Stimulated activated CD8-positive, alpha-beta memory T cell treated with anti-CD3 and anti-CD28 coated beads, Interleukin-2, amount 100 ng/mL, for 48 hours (primary cell): ENCODE data around the gene TMEM45B.
A peak's percentile ranks its signal among the peaks of the same experiment; 100 is the strongest.
"Not testable (repeated sequence)": the region's sequence is repeated elsewhere in the genome, so short reads cannot be mapped to it uniquely, and the experiment has no call there.

Source experiments
- DNase-seq, 2 donors: peaks; one replicate each; pipeline ENCODE4 v3.0.0-alpha.2; 2020; ENCODE audit warnings: low read depth in 2 of 2

TMEM45B gene

DNA sequence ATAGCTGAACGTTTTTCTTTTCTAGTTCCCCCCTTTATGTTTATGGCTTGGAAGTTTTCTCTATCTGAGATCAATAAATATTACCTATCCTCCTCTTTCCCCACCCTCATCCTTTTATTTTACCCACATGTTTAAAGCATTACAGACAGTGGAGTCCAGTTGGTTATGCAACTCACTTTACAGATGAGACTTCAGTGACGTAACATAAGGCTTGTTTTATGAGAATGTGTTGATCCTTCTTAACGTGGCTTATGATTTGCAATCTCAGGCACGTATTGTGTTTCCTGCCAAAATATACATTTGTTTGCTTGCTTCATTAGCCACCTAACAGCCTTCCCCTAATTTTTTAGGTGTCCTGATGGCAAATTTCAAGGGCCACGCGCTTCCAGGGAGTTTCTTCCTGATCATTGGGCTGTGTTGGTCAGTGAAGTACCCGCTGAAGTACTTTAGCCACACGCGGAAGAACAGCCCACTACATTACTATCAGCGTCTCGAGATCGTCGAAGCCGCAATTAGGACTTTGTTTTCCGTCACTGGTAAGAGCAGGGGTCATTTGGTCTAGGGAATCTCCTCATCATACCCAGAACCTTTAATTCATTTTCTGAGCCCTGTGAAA is 36.6 kb downstream of the TMEM45B start:
- DNase-seq, result no peak

DNA sequence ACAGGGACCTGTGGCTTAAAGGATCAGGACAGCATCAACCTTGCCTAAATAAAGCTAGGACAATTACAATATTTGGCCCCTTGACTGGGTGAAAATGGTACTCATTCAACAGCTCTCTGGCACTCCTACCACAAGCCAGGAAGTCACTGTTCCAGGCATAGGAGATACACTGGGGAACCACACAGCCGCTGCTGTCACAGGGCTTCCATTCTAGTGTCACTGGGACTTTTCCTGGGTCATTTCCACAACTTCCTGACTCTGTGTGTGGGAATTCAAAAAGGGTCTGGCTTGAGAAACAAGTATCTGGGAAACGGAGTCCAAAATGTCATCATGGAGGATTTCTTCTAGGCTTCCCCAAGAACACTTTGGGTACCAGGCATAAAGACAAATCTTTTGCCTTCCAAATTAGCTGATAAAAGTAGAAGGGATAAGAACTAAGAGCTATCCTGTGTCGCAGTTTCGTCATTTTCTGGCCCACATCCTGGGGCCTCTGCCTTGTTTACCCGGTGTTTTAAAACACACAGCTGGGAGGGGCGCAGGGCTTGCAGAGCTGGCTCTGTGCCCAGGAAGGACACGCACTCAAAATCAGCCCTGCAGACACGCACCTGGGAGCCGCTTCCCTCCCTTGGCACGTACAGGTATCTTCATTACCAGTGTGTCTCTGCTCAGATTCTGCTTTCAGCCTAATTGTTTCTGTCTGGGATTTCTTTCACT is 38.0 kb downstream of the TMEM45B start:
- no peak for DNase-seq

DNA sequence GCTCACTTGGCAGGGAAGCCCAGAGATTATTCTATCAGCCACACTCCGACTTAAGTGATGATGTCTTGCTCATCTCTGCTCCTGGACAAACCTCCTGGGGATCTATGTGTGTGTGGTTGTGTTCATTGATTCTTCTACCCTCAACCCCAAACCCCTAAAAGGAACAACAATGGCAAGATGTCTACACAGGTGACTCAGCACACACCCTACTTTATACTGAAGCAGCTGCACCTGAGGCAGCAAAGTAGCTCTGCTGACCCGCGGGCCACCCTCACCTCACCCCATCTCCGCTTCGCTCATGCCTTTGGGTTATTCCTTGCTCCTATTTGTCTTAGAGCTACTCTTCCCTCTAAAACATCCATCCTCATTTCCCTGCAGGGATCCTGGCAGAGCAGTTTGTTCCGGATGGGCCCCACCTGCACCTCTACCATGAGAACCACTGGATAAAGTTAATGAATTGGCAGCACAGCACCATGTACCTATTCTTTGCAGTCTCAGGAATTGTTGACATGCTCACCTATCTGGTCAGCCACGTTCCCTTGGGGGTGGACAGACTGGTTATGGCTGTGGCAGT is 38.7 kb downstream of the TMEM45B start:
- DNase-seq, result no peak

DNA sequence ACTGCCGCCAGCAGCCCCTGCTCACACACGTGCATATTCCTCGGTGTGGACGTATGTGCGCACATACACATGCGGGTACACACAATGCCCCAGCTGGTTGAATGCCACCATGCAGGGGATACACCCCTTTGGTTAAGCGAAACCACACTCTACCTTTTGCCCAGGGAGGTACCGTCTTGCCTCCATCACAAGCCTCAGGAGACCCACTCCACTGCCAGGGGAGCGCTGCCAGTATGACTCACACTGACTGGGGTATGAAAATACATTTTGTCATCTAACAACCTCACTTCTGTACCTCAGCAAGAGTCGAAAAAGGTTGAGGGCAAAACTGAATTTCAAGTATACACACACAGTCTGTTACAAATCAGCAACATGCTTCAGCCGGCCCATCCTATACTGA is 39.4 kb downstream of the TMEM45B start:
- DNase-seq, result no peak

DNA sequence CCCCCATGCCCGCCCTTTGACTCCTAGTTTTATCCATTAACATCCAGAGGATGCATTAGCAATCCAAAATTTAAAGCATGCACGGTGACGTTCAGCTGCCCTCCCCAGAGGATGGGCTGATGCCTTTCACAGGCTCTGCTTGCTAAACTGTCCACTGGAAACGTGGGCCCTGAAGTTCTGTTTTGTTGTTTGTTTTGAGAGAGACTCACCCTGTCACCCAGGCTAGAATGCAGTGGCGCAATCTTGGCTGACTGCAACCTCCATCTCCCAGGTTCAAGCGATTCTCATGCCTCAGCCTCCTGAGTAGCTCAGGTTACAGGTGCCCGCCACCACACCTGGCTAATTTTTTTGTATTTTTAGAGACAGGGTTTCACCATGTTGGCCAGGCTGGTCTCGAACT is 40.4 kb downstream of the TMEM45B start:
- no peak for DNase-seq

DNA sequence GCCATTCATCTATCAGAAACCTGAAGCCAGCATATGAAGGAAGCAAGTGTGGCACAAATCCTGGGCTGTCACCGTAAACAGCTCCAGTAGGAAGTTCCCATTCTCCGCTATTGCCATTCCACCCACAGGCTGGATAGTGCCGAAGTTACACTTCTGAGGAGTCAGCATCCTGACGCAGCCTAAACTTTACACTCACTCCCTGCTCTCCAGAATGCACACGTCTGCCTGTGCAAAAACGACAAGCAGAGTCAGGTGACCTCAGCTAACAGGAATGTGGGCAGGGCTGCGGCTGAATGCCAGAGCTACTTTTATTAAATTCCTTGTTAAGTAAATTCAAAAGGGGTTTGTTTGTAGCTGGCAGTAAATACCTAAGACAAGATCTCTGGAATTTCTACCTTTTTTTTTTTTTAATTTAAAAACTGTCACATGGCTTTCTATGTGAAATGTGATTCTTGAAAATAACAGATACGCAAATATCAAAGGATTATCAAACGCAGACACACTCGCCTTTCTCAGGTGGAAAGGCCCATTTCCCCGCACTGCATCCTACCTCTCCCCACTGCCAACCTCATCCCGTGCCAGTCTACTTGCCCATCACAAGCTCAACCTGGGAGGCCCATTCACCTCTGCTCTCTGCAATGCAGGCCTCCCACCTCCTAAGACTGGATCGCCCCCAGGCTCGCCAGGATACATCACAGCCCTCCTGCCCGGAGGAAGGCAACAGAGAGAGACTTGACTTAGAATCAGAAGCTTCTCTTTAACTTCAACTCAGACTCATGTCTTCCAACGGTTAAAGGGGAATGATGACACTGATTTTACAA is 46.3 kb downstream of the TMEM45B start:
- no peak for DNase-seq

DNA sequence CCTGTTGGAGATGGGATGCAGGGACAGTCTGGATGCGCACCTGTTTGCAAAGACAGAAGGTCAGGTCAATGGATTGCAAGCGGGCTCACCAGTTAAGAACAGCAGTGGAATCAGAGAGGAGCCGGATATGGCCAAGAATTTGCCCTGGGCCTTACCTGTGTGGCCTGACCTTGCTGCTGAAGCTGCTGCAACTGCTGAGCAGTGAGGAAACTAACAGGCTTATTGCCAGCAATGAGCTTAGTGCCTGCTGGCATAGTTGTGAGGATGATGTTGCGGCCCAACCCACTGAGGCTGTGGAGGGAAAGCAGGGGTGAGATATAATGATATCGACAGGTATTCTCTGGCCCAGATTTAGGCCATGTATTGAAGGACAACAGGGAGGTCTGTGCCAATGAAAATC is 49.2 kb downstream of the TMEM45B start:
- DNase-seq, result no peak

DNA sequence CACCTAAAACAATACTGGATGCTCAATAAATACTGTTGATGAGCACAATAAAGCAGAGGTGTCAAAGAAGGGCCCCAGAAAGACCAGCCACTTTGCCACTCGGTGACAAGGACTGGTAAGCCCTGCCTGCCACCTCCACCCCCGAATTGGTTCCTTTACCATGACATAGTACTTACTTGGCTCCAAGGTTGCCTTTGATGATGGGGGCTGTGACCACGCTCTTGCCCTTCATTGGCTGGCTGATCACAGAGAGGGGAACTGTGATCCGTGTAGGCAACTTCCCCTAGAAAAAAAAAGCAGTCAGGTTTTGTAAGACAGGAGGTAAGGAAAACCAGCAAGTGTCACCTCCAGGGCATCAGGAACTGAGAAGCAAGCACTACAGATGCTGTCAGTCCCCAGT is 50.1 kb downstream of the TMEM45B start:
- DNase-seq, result no peak

DNA sequence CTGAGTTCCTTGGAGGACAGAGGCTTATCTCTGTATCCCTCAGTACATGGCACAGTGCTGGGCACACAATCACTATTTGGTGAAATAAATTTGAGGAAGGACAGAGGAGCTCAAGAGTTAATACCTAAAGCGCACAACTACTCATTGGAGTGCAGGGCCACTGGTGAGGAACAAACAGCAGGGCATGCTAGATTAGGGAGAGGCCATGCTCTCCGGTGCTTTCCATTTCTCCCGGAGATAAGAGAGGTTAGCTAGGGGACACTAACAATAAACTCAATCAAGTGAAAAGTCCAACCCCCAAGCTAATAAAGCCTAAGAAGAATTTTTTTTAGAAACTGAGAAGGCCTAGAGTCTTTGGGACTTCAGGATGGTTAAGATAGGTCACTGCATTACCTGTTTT is 50.7 kb downstream of the TMEM45B start:
- no peak for DNase-seq

DNA sequence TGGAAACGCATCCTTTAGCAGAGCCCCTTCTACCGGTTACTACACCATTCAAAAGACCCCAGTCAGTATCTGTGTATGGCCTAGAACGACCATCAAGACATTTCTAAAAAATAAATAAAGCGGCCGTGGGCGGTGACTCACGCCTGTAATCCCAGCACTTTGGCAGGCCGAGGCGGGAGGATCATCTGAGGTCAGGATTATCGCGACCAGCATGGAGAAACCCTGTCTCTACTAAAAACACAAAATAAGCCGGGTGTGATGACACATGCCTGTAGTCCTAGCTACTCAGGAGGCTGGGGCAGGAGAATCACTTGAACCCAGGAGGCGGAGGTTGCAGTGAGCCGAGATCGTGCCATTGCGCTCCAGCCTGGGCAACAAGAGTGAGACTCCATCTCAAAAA is 53.0 kb downstream of the TMEM45B start:
- DNase-seq, result not testable (repeated sequence)

DNA sequence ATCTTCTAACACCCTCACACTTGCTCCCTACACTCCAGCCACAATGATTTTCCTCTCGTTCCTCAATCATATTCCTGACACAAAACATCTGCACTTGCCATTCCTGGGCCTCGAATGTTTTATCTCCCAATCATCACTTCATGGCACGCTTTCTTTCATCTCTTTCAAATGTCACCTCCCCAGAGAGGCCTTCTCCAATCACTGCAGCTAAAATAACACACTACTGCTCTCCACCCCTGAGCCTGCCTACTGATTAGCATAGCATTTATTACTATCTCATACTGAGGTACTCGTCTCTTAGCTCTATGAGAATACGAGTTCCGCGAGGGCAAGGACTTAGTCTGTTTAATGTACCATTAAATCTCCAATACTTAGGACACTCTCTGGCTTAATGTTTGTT is 56.3 kb downstream of the TMEM45B start:
- no peak for DNase-seq

DNA sequence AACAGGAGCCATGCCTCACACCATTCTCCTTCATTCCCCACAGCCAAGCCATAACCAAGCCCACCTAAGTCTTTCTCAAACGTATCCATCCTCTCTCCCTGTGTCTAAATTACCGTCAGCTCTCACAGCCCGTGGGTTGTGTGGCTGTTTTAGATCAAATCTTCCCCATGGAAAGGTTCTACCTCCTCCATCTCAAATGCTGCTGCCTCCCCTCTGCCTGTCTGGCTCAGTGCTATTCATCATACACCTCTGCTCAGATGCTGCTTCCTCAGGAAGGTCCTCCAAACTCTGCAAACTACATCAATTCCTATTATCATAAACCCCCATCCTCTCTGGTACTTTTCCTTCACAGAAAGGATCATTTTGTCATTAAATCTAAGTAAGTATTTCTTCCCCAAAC is 64.7 kb downstream of the TMEM45B start:
- DNase-seq, result no peak

DNA sequence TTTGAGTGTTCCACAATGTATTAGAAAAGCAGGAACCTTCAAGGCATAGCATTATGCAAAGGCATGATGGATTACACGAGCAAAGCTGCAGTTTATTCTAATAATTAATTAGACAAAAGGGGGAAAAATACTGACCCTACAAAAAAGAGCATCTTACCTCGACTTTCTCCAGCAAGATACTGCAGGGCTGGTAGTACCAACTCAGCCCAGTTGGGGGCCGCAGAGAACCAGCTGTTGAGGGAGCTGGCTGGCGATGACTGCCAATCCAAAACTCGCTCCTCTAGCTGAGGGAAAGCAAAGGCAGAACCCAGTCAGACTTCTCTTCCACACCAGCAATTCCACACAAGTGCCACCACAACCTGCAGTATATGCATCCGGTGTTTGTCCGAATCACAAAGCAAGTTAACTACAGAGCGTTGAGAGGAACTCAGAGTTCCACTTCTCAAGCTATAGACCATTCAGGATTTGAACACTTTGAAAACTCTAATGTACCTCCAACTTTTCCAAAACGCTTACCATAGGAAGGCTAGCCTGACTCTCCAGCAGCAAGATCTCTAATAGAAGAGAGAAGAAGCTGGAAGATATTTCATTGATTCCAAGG is 66.0 kb downstream of the TMEM45B start:
- peak in 1 of 2 donors; percentile 32 for DNase-seq

DNA sequence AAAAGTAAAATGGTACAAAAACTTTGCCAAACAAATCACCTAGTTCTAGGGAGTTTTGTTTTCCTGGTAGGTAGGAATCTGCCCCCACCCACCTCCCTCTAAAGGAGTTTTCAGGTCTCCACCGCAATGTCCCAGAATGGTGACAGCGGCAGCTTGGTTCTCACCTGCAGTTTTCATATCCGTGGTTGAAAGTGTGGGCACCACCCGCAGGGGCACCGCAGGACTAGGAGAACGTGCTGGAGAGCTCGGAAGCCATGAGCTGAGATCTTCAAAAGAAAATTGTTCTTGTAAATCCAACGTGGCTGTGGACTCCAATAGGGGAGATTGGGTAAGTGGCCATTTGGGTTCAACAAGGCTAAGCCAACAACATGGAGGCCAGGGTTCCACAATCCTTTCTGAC is 68.9 kb downstream of the TMEM45B start:
- DNase-seq, result no peak

DNA sequence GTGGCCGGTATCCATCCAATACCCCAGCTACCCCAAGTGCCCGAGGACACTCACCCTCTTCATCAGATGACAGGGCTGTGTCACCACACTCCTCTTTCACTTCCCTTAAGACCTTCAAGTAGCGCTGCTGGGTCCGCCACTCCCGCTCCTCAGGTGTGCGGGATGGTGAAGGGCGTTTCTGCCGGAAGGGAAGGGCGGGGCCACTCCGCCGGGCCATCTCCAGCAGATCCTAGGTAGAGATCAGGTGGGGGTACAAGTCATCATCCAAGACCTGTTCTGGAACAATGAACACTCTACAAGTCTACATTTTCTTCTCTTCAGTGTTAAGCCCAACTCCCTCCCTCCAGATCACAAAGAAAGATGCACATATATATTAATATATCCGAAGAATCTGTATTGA is 69.7 kb downstream of the TMEM45B start:
- DNase-seq, result no peak

DNA sequence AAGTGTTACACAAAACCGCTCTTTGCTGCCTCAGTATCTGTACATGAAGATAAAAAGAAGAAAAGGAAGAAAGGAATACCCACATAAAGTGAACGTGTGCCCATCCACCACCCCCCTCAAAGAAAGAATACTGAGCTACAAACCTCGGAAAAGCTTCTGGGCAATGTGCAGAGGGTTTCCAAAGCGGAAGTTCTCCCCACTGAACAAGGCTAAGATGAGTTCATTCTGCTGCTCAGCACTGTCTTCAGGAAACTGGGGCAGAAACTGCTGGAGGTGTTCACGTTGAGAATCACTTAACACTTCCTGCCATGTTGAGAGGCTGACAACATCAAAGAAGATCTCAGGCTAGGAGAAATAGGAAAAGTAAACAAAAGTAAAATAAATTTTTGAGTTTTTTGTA is 72.8 kb downstream of the TMEM45B start:
- no peak for DNase-seq

DNA sequence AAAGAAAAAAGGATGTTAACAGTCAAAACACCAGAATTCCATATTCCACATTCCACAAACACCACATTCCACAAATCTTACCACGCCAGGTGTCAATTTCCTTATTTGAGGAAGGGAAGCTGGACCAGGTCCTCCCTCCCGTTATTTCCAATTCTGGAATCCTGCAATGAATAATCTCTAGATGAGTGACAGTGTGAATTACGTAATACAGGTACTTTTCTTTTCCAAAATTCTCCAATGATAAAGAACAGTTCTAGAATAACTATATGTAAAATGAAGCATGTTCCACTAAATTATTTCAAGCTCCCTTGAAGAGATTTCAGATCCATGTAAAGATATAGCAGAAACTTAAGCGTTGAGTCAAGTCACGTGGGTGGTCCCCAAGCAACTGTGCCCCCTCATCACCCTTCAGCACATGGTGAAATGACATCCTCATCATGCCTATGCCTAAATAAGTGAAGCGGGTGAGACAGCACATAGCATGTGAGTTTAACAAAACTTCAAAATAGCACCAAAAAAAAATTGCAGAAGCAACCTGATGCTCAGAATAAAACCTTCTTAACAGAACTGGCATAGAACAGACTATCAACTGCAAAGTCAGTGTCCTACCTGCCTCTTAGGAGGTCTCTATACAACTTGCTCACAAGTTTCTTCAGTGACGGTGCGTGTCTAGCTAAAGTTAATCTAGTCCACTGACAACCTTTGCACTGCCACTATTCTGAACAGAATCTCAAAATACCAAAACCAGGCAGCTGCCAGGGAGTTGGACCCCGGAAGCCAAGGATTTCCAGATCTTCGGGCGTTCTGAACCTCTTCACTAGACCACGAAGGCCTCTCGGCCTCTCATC is 78.9 kb downstream of the TMEM45B start:
- DNase-seq, result no peak

DNA sequence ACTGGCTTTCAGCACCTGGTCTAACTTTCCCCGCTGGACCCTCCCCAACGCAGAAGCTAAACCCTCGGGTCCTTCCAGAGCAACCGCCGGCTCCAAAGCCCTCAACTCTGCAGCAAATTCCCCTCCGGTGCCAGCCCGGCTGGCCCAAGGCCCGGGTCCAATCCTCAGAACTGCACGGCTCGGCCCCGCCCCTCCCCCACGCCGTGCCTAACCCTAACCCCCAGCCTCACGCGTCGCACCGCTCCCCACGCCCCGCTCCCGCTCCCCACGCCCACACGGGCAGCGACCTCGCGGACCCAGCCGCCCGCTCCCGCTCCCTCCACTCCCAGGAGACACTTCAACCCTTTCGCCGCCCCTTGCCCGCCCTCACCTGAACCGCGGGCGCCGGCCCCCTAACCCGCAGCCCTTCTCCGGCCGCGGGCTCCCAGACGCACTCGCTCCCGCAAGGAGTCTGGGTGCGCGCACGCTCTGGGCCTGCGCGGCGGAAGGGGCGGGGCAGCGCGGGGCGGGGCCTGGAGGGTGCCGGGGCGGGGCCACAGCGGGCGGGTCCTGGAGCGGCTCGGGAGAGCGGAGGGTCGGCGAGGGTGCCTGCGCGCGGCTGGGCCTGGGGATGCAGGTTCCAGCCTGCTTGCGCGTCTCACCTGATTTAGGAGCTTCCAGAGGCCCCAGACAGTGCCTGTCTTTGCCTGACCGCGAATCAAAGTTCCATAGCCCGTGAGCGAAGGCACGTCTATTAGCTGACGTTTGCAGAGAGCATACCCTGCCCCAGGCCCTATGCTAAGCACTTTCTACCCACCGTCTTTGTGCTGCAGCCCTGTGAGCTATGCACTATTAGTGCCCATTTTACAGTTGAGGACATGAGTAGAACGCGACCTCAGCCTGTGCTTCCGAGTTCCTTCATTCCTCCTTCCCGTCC is 79.7 kb downstream of the TMEM45B start, which contains the start of gene NFRKB:
TSS of gene NFRKB (minus strand) at position 453 of the 916 bp plus-strand sequence. CDS start 2,729 bp downstream, outside the sequence.
- peak; percentile 83 to 90 for DNase-seq

DNA sequence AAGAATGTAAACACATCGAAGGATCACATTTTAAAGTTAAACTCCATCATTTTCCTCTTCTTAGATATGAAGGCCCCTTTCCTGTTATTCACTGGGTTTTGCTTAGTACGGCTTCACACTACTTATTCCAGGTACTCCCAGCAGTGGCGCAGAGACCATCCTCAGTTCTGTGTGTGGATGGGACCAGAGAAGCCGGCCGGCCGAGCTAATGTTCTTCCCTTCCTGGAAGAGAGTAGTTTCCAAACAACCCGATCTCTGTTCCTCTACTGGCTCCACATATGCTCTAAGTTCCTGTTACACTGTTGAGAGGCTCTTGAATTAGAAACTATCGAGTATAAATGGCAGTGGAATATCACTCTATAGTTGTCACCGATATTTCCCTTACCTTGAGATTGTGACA is 80.4 kb downstream of the TMEM45B start:
- no peak for DNase-seq

DNA sequence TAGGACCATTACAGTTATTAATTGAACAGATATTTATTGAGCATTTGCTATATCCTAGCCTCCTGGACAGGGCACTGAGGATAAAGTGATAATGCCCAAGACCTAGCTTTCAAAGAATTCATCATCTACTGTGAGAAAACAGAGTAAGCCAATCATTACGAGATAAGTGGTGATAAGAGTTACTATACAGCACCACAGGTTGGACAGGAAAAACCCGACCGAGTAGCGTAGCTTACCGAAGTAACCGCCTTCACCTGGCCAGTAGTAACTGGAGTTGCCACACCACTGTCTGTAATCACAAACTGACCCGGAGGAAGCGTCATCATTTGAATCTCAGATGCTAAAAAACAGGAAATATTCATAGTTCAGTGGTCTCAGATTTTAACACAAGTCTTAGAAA is 89.8 kb downstream of the TMEM45B start:
- no peak for DNase-seq
